Measurements from ENCODE around the gene EXOSC10.

- TF ChIP-seq FOXM1 (IDR thresholded peaks at IDR 0.05; ENCODE audit: borderline replicate concordance): no peak
- TF ChIP-seq ARNT (IDR thresholded peaks at IDR 0.05): no peak
These were observed 72.8 kb downstream of the EXOSC10 start for GRCh38 chr1:11026903-11027302.

Data from HEK293T (cell line).